H9 (cell line): ENCODE measurements around the gene KIF7. TPM values are rescaled to one million over a fixed set of nuclear protein-coding genes. Genes with fewer than 3 reads are reported as not detected.

Source experiments
- DNase-seq: peaks from one replicate; pipeline ENCODE4 v3.0.0-alpha.2; 2017
- H2AFZ ChIP-seq: one replicate; pipeline ENCODE4 v1.6.1; 2013; ENCODE audit warnings: mild to moderate bottlenecking, low read length, control low read depth, moderate library complexity
- H2AK5ac ChIP-seq: 2 replicates; pipeline ENCODE4 v1.6.1; 2013; ENCODE audit warnings: low read length, control low read depth, mixed read lengths; ENCODE audit not compliant: insufficient read length
- H2BK120ac ChIP-seq: one replicate; pipeline ENCODE4 v1.6.1; 2013; ENCODE audit warnings: low read depth, mild to moderate bottlenecking, low read length, control low read depth, inconsistent platforms; ENCODE audit not compliant: poor library complexity, severe bottlenecking
- H2BK12ac ChIP-seq: 2 replicates; pipeline ENCODE4 v1.6.1; 2013; ENCODE audit warnings: low read length, control low read depth, mixed read lengths, low read depth; ENCODE audit not compliant: insufficient read length
- H2BK15ac ChIP-seq: 2 replicates; pipeline ENCODE4 v1.6.1; 2013; ENCODE audit warnings: low read depth, low read length, control low read depth
- H2BK20ac ChIP-seq: one replicate; pipeline ENCODE4 v1.6.1; 2013; ENCODE audit warnings: low read depth, mild to moderate bottlenecking, low read length, control low read depth, inconsistent platforms; ENCODE audit not compliant: poor library complexity, severe bottlenecking
- H2BK5ac ChIP-seq: 2 replicates; pipeline ENCODE4 v1.6.1; 2013; ENCODE audit warnings: low read length, control low read depth, mixed read lengths; ENCODE audit not compliant: insufficient read length
- H3K14ac ChIP-seq: 2 replicates; pipeline ENCODE4 v1.6.1; 2013; ENCODE audit warnings: low read length, control low read depth; ENCODE audit not compliant: insufficient read depth
- H3K18ac ChIP-seq: 2 replicates; pipeline ENCODE4 v1.6.1; 2013; ENCODE audit warnings: low read depth, mild to moderate bottlenecking, mixed read lengths, low read length, control low read depth; ENCODE audit not compliant: insufficient read length
- H3K23ac ChIP-seq: 2 replicates; pipeline ENCODE4 v1.6.1; 2013; ENCODE audit warnings: low read length, control low read depth, mixed read lengths, low read depth; ENCODE audit not compliant: insufficient read length
- H3K23me2 ChIP-seq: 2 replicates; pipeline ENCODE4 v1.6.1; 2013; ENCODE audit warnings: low read depth, mild to moderate bottlenecking, mixed read lengths, low read length, control low read depth; ENCODE audit not compliant: insufficient read length, poor library complexity, severe bottlenecking
- H3K27ac ChIP-seq: 2 replicates; pipeline ENCODE4 v1.5.1; 2013; ENCODE audit warnings: low read length, control low read depth, mixed read lengths, low read depth; ENCODE audit not compliant: insufficient read length
- H3K27me3 ChIP-seq: 2 replicates; pipeline ENCODE4 v1.6.1; 2013; ENCODE audit warnings: low read length, control low read depth, inconsistent platforms; ENCODE audit not compliant: insufficient read depth
- H3K4ac ChIP-seq: 2 replicates; pipeline ENCODE4 v1.6.1; 2013; ENCODE audit warnings: low read depth, mild to moderate bottlenecking, control low read depth, inconsistent platforms, low read length, moderate library complexity
- H3K4me1 ChIP-seq: 2 replicates; pipeline ENCODE4 v1.6.1; 2013; ENCODE audit warnings: low read length, control low read depth, inconsistent platforms; ENCODE audit not compliant: insufficient read depth
- H3K4me2 ChIP-seq: 2 replicates; pipeline ENCODE4 v1.6.1; 2013; ENCODE audit warnings: low read length, control low read depth, mixed read lengths; ENCODE audit not compliant: insufficient read length, insufficient read depth
- H3K56ac ChIP-seq: 2 replicates; pipeline ENCODE4 v1.6.1; 2013; ENCODE audit warnings: low read depth, mild to moderate bottlenecking, mixed read lengths, low read length, control low read depth; ENCODE audit not compliant: insufficient read length
- H3K79me1 ChIP-seq: 2 replicates; pipeline ENCODE4 v1.6.1; 2013; ENCODE audit warnings: low read depth, mild to moderate bottlenecking, moderate library complexity, low read length, control low read depth, inconsistent platforms; ENCODE audit not compliant: insufficient read depth, poor library complexity, severe bottlenecking
- H3K79me2 ChIP-seq: 2 replicates; pipeline ENCODE4 v1.6.1; 2013; ENCODE audit warnings: low read length, control low read depth, inconsistent platforms; ENCODE audit not compliant: insufficient read depth
- H3K9ac ChIP-seq: 2 replicates; pipeline ENCODE4 v1.6.1; 2013; ENCODE audit warnings: low read length, control low read depth, mixed read lengths; ENCODE audit not compliant: insufficient read length; ENCODE audit errors: extremely low read depth
- H3K9me3 ChIP-seq: one replicate; pipeline ENCODE4 v1.6.1; 2013; ENCODE audit warnings: low read depth, low read length, inconsistent platforms; ENCODE audit not compliant: control insufficient read depth
- H3T11ph ChIP-seq: one replicate; pipeline ENCODE4 v1.6.1; 2013; ENCODE audit warnings: mild to moderate bottlenecking, low read length, control low read depth, inconsistent platforms
- H4K20me1 ChIP-seq: one replicate; pipeline ENCODE4 v1.6.1; 2013; ENCODE audit not compliant: control insufficient read depth, insufficient read length, insufficient read depth
- H4K5ac ChIP-seq: 2 replicates; pipeline ENCODE4 v1.6.1; 2013; ENCODE audit warnings: low read depth, mild to moderate bottlenecking, mixed read lengths, low read length, control low read depth; ENCODE audit not compliant: insufficient read length
- H4K8ac ChIP-seq: replicated peaks from 2 replicates; pipeline ENCODE4 v1.6.1; 2013; ENCODE audit warnings: low read length, control low read depth, mixed read lengths, low read depth; ENCODE audit not compliant: insufficient read length
- H4K91ac ChIP-seq: 2 replicates; pipeline ENCODE4 v1.6.1; 2013; ENCODE audit warnings: low read depth, mild to moderate bottlenecking, moderate library complexity, mixed read lengths, low read length, control low read depth; ENCODE audit not compliant: insufficient read length
- H3K27ac Mint-ChIP-seq, 3 experiments: 2 replicates in 2 of 3; 3 replicates in 1 of 3; pipeline ENCODE4 v1.8.0; 2020 to 2021; ENCODE audit warnings: mixed read lengths in 3 of 3, mild to moderate bottlenecking in 1 of 3, moderate library complexity in 1 of 3
- H3K27me3 Mint-ChIP-seq: 2 replicates; pipeline ENCODE4 v1.8.0; 2021; ENCODE audit warnings: low read depth, mild to moderate bottlenecking, moderate library complexity, mixed read lengths
- H3K36me3 Mint-ChIP-seq, 3 experiments: 2 replicates in 2 of 3; 3 replicates in 1 of 3; pipeline ENCODE4 v1.8.0; 2020 to 2021; ENCODE audit warnings: low read depth in 3 of 3, mixed read lengths in 3 of 3; ENCODE audit not compliant: insufficient read depth in 1 of 3
- H3K4me1 Mint-ChIP-seq, 2 experiments: 2 replicates each; pipeline ENCODE4 v1.8.0; 2020; ENCODE audit warnings: mixed read lengths in 2 of 2
- H3K4me3 Mint-ChIP-seq, 2 experiments: 2 replicates in 1 of 2; 3 replicates in 1 of 2; pipeline ENCODE4 v1.8.0; 2020 to 2021; ENCODE audit warnings: mild to moderate bottlenecking in 2 of 2, mixed read lengths in 2 of 2, moderate library complexity in 1 of 2
- H3K9me3 Mint-ChIP-seq, 2 experiments: 2 replicates in 1 of 2; 3 replicates in 1 of 2; pipeline ENCODE4 v1.8.0; 2020; ENCODE audit warnings: mild to moderate bottlenecking in 2 of 2, mixed read lengths in 2 of 2, moderate library complexity in 1 of 2
- CTCF ChIP-seq: fragments of 200-600 bp; sonication (generic); conservative IDR thresholded peaks from 3 replicates; pipeline ENCODE4 v1.8.0; 2021; ENCODE audit warnings: antibody characterized with exemption, mild to moderate bottlenecking
- WGBS: extraction: QIAGEN DNeasy Blood & Tissue Kit; methylation state at CpG from one replicate; pipeline ENCODE4 v1.1.7; 2013; ENCODE audit warnings: missing lambda C conversion rate, low lambda C conversion rate, mixed read lengths; ENCODE audit not compliant: insufficient read length; ENCODE audit errors: extremely low coverage; 5-methylcytosine and 5-hydroxymethylcytosine counted together
- total RNA-seq: library from RNA; stranded (reverse); gene quantifications from 2 replicates; pipeline ENCODE4 v1.2.1, GENCODE V29; 2021

The KIF7 gene
- total RNA-seq, 1 experiment from 2014 or later: 22.0 TPM

- Histone ChIP-seq H2BK15ac (no peak overlapping the region), H3K23ac (no peak overlapping the region), H2BK120ac (no peak overlapping the region), H3K27me3 (no peaks in the 10 kb centered on the region), H3K9ac (no peak overlapping the region), H3K79me1 (no peaks in the 10 kb centered on the region), H3K18ac (no peak overlapping the region), H3K14ac (no peak overlapping the region), H3K9me3 (no peaks in the 10 kb centered on the region), H3K79me2 (no peaks in the 10 kb centered on the region), H3K23me2 (no peaks in the 10 kb centered on the region), H4K20me1 (no peaks in the 10 kb centered on the region), H4K5ac (no peak overlapping the region), H3T11ph (no peak overlapping the region), H2BK12ac (no peak overlapping the region), H2BK20ac (no peak overlapping the region), H3K4me2 (no peak overlapping the region), H2BK5ac (no peak overlapping the region), H3K27ac (no peak overlapping the region), H4K91ac (no peak overlapping the region), H3K4me1 (no peaks in the 10 kb centered on the region; the same call in 1 of the 2 replicates), H3K56ac (no peak overlapping the region), H2AFZ (no peak overlapping the region), H2AK5ac (no peak overlapping the region), H4K8ac (no peak overlapping the region), H3K4ac (no peak overlapping the region)
- no peaks in the 10 kb centered on the region for H3K4me1 Mint-ChIP-seq
- no peaks in the 10 kb centered on the region for H3K27me3 Mint-ChIP-seq
- no peak for DNase-seq
- H3K9me3 Mint-ChIP-seq: no peaks in the 10 kb centered on the region
- TF ChIP-seq CTCF: no peak
- no peak overlapping the region for H3K4me3 Mint-ChIP-seq
- no peak overlapping the region for H3K27ac Mint-ChIP-seq
- no CpG with 5 or more reads among the region's 4 CpGs for WGBS
- H3K36me3 Mint-ChIP-seq: peaks cover 68 to 95% (median 87%) of the 10 kb centered on the region in 3 experiments
Measured at GRCh38 chr15:89621547-89621946, 33.7 kb downstream of the KIF7 start.
